T-helper 1 cell treated with Interleukin-12 subunit alpha and Interleukin-12 subunit beta and Interleukin-4 antibody, amounts not matched to agents 30 ng/mL and 1 ng/mL, for 36 hours (primary cell): ENCODE results near the gene PVALEF. TPM values are rescaled to one million over a fixed set of nuclear protein-coding genes. Genes with fewer than 3 reads are reported as not detected.

Experiments
- intact Hi-C: fragments of 100-400 bp; cut with micrococcal nuclease; formaldehyde crosslinking; loops from one replicate; pipeline ENCODE4 v1.15.1; 2024
- total RNA-seq: library from RNA; stranded (reverse); gene quantifications from 2 replicates; pipeline ENCODE4 v1.2.3, GENCODE V29; 2022

PVALEF gene
- total RNA-seq, 1 donor from 2014 or later: not detected

GRCh38 chr17:81128338-81128737 is 37.0 kb upstream of the PVALEF start:
- intact Hi-C loops: no loop called here

GRCh38 chr17:81128774-81129173 is 36.5 kb upstream of the PVALEF start:
- intact Hi-C loops: no loop called here

DNA sequence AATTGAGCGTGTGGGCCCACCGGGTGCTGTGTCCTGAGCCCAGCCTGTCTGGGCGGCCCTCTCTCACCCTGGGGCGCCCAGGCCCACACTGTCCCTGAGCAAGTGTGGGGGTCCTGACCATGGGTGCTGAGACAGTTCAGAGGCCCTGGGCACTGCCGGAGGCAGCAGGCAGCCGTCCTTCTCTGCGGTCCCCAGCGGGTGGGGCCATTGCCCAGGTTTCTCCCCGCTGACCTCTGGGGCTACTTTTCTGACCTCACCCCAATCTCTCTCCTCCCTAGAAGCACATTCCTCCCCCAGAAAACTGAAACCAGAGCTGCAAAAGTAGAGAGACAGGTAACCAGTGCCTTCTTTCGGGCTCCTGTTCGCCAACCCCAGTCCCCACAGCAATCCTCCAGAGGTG is 36.0 kb upstream of the PVALEF start:
- intact Hi-C loops: no loop called here

DNA sequence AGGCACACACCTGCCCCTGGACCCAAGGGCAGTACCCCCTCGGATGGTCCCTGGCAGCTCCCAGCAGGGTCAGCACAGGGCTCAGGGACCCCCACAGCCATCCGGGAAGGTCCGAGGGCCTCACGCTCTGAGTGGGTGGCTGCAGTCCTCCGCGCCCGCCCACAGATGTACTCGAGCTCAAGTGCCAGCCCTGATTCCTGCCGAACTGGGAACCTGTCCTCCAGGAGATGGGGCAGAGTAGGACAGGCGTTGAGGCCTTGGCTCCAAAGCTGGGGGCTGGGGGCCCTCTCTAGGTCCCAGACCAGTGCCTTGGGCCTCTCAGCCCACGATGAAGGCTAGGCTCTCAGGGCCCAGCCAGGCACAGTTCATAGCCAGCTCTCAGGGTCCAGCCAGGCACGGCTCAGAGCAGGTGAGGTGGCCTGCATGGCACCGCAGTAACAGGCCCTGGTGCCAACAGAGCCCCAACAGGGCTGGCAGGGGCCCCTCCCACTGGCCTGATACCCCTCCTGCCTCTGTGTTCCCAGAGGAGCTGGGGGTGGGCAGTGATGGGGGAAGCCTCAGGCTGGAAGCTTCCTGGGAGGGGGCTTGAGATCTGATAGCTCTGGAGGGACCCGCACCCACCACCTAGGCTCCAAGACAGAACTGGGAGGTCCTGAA is 35.5 kb upstream of the PVALEF start:
- intact Hi-C loops: no loop called here

DNA sequence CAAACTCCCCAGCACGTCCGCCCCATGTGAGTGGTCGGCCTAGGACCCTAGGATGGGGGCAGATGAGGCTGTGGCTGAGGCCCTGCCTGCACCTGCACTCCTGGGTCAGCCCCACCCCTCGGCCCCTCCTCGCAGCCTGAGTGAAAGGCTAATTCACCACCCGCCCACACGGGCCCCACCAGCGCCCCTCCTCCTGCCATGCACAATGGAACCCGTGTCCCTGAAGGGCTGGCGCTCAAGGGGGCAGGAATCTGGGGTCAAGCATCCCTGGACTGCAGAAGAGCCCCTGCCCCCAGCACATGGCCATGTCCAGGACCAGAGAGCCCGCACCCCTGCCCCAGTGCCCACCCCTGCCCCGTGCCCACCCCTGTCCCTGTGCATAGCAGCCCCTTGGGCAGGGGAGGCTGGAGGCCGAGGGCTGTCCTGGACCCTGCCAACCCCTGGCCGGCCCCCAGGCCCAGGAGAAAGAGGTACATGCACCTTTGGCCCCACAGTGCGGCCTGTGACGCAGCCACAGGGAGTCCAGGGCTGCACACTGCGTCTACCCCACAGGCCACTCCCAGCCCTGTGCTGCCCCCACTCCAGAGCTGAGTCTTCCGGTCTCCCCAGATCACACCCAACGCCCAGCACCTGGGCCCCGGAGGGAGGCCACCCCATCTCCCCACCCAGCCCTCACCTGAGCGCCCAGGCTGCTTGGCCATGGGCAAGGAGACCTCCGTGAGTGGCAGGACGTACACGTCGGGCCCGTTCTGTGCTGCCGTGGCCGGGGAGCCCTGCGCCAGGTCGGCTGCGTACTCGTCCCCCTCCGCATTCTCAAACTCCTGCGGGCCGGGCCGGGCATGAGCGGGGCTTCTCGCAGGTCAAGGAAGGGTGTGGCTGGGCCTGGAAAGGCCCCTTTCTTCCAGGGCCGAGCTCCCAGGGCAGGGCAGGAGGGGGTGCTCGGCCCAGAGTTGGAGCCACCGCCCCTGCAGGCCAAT is 34.6 kb upstream of the PVALEF start:
- intact Hi-C loops: no loop called here

GRCh38 chr17:81131486-81132196 is 33.7 kb upstream of the PVALEF start:
- intact Hi-C loops: no loop called here

DNA sequence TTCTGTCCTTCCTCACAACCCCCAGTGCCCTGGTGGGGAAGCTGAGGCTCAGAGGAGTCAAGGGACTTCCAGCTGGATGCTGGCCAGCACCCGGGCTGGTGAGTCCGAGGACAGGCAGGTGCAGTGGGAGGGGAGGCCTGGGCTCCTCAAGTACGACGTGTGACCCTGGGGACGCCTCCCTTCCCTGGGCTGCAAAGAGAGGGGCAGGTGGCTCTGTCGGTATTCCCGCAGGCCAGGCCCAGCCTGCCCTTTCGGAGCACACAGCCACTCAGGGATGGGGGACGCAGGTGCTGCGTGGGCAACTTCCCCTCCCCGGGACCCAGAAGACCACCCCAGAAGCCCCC is 33.1 kb upstream of the PVALEF start:
- intact Hi-C loops: no loop called here

DNA sequence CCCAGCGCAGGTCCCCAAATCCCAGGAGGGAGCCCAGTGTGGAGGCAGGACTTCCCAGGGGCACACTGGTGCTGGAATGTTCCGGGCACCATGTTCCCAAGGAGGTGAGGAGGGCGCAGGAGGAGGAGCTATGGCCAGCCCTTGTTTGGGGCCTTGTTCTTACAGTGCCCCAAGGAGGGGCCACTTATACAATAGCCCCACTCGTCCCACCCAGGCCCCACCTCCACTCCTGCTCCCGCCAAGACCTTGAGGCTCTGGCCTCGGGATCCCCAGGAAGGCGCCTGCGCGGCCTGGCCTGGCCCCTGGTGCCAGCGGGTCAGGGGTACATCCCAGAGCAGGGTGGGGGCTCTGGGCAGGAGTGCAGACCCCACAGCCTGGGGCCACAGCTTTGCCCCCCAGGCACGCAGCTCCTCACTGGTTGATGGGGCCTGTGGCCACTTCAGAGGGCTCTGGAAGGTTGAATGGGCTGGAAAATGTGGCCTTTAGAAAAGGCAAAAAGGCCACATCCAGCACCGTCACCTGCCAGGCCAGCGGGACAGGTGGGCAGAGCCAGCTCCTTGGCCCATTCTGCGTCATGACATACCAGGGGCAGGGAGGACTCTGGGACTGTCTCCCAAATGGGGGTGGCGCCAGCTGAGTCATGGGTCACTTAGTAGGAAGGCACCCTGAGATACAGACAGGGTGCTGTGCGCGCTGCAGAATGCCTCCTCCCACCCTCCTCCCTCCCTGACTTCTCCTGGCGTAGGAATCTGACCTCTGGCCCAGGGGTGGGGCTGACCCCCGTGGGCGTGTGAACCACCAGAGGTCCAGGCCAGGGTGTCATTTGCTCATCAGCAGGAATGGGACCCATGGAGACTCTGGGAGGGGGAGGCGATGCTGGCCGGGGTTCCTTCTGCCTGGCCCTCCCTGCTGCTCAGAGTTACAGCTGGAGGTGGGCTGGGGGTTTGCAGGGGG is 32.3 kb upstream of the PVALEF start:
- intact Hi-C loops: no loop called here

GRCh38 chr17:81134064-81134781 is 31.1 kb upstream of the PVALEF start:
- intact Hi-C loops: no loop called here

- intact Hi-C loops: no loop called here
These were observed 29.6 kb upstream of the PVALEF start for GRCh38 chr17:81135505-81136278.

DNA sequence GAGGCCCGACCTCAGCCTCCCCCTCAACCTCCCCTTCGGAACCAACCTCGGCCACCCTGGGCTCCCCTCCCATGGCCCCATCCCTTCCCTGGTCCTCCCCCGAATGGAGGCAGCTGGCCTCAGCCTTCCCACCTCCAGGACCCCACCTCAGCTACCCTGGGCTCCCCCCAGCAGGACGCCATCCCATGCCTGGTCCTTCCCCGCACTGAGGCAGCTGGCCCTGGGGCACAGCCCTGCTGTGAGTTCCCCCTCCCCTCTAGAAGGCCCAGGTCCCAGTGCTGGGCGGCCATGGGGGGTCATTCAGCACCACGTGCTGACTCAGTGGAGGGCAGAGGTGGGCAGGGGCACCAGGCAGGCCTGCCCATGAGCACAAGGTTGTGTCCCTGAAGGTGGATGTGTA is 28.9 kb upstream of the PVALEF start:
- intact Hi-C loops: no loop called here

DNA sequence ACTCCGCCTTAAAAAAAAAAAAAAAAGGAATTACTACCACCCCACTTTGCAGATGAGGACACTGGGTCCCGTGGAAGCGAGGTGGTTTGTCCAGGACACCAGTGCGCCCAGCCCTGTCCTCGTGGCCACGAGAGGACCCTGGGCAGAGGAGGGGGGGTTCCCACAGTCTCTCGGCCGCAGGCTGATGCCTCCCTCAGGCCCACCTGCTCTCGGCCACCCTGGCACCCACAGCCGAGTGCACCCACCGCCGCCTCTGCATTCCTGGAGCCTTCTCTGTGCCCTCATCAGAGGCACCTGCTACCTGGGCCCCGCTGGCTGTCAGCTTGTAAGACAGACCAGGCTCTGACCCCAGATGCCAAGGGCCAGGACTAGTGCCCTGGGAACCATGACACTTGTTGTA is 28.1 kb upstream of the PVALEF start:
- intact Hi-C loops: no loop called here

DNA sequence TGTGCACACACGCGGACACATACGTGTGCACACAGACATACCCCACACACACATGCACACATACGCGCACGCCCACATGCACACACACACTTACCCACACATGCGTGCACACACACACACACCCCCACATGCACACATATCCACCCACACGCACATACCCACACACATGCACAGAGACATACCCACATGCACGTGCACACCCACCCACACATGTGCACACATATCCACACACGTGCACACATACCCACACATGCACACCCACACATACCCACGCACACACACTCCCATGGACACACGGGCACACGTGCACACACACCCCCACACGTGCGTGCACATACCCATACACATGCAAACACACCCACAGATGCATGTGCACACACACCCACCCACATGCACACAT is 27.2 kb upstream of the PVALEF start:
- intact Hi-C loops: no loop called here

GRCh38 chr17:81138500-81138899 is 26.8 kb upstream of the PVALEF start:
- intact Hi-C loops: no loop called here

GRCh38 chr17:81139428-81139827 is 25.9 kb upstream of the PVALEF start:
- intact Hi-C loops: no loop called here

GRCh38 chr17:81140018-81140417 is 25.3 kb upstream of the PVALEF start:
- intact Hi-C loops: no loop called here

- intact Hi-C loops: no loop called here
These were observed 24.6 kb upstream of the PVALEF start for GRCh38 chr17:81140695-81141094.

DNA sequence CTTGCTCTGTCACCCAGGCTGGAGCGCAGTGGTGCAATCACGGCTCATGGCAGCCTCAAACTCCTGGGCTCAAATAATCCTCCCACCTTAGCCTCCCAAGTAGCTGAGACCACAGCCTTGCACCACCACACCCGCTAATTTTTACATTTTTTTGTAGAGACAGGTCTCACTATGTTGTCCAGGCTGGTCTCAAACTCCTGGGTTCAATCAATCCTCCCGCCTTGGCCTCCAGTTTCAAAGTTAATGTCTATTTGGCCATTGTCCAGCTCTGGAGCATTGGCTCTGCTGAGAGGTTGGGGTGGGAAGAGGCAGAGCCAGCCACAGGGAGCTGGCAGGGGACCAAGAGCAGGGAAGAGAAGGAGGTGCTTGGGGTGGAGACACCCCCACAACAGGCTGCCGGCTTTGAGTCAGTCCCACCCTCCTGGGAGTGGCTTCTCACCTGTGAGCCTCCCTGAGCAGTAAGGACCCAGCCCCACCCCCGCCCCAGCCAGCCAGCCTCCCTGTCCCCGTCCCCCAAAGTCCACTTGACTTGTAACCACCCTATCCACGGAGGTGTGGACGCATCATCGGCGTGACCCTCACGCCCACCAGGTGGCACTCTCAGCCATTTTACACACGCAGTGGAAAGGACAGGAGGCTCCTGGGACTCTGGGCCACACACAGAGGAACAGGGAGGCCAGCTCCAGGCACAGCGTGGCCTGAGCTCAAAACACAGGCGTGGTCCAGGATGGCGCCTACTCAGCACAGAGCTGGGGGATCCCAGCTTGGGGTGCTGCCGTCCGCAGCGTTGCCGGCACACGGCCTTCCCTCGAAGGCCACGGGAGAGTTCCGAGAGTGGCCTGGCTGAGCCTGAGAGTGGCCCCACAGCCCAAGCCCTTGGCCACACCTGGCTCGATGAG is 22.8 kb upstream of the PVALEF start:
- intact Hi-C loops: loop anchor here (1.0 kb wide), 2 partner anchors 99 to 342 kb away; no protein-coding TSS in a partner anchor

DNA sequence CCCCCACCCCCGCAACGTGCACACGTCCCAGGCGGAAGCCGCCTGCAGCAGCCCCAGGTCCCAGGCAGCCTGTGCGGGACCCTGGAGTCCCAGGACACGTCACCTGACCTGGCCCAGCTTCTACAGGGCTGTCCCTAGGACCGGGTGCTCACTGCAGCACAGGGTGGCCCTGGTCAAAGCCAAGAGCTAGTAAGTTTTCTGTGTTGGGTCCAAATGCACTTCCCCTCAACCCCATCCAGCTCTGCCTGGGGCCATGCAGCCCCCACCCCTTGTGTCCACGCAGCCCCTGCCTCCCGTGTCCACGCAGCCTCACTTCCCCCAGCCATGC is 22.1 kb upstream of the PVALEF start:
- intact Hi-C loops: no loop called here
